HG02884 (cell line): ENCODE data around the gene RPS6KA5.
"Not testable (repeated sequence)": the region's sequence is repeated elsewhere in the genome, so short reads cannot be mapped to it uniquely, and the experiment has no call there.

Source experiments
- ATAC-seq: cut with Tn5 transposase; IDR thresholded peaks from one replicate; pipeline ENCODE4 v1.9.1; 2021; ENCODE audit warnings: mild to moderate bottlenecking, moderate library complexity; ENCODE audit not compliant: unreplicated experiment

RPS6KA5 gene

GRCh38 chr14:90883197-90883596, 177.2 kb downstream of the RPS6KA5 start:
- ATAC-seq, result no peak

GRCh38 chr14:90880282-90880681, 180.2 kb downstream of the RPS6KA5 start:
- ATAC-seq, result no peak

- ATAC-seq, result no peak
Measured at GRCh38 chr14:90874599-90874998, 185.8 kb downstream of the RPS6KA5 start.

- ATAC-seq, result no peak
Measured at GRCh38 chr14:90871605-90872233, 188.7 kb downstream of the RPS6KA5 start.

- ATAC-seq, result no peak
Measured at GRCh38 chr14:90870950-90871604, 189.4 kb downstream of the RPS6KA5 start.

- ATAC-seq, result no peak
Measured at GRCh38 chr14:90867501-90867900, 192.9 kb downstream of the RPS6KA5 start.

GRCh38 chr14:90866833-90867232, 193.6 kb downstream of the RPS6KA5 start:
- no peak for ATAC-seq

GRCh38 chr14:90864741-90865140, 195.7 kb downstream of the RPS6KA5 start:
- ATAC-seq, result no peak

GRCh38 chr14:90858511-90858910, 201.9 kb downstream of the RPS6KA5 start:
- no peak for ATAC-seq

- ATAC-seq, result no peak
Measured at GRCh38 chr14:90857866-90858265, 202.6 kb downstream of the RPS6KA5 start.

GRCh38 chr14:90856115-90856514, 204.3 kb downstream of the RPS6KA5 start:
- ATAC-seq, result not testable (repeated sequence)

GRCh38 chr14:90853116-90853515, 207.3 kb downstream of the RPS6KA5 start:
- no peak for ATAC-seq

- no peak for ATAC-seq
Measured at GRCh38 chr14:90851327-90852036, 209.0 kb downstream of the RPS6KA5 start.

GRCh38 chr14:90850487-90850886, 210.0 kb downstream of the RPS6KA5 start:
- no peak for ATAC-seq

- no peak for ATAC-seq
Measured at GRCh38 chr14:90849787-90850444, 210.5 kb downstream of the RPS6KA5 start.

- ATAC-seq, result no peak
Measured at GRCh38 chr14:90848944-90849731, 211.3 kb downstream of the RPS6KA5 start.

- no peak for ATAC-seq
Measured at GRCh38 chr14:90846511-90846910, 213.9 kb downstream of the RPS6KA5 start.

- no peak for ATAC-seq
Measured at GRCh38 chr14:90844321-90844720, 216.1 kb downstream of the RPS6KA5 start.

- ATAC-seq, result no peak
Measured at GRCh38 chr14:90842726-90843125, 217.7 kb downstream of the RPS6KA5 start.

GRCh38 chr14:90840667-90841066, 219.8 kb downstream of the RPS6KA5 start:
- ATAC-seq, result not testable (repeated sequence)

GRCh38 chr14:90839889-90840266, 220.6 kb downstream of the RPS6KA5 start:
- ATAC-seq, result no peak
